NCI-H446 treated with DMSO at 0.1 percent for 48 hours (cell line): Measurements from ENCODE around the gene DRC3.
"Not testable (repeated sequence)": the region's sequence is repeated elsewhere in the genome, so short reads cannot be mapped to it uniquely, and the experiment has no call there.

Source experiments
- DNase-seq: peaks from one replicate; lab custom pipeline; 2025; lab: John Stamatoyannopoulos, UW

The DRC3 gene

GRCh38 chr17:17941015-17941414 lies 31.6 kb upstream of the DRC3 start:
- no peak for DNase-seq

GRCh38 chr17:17942846-17943245 lies 29.8 kb upstream of the DRC3 start:
- no peak for DNase-seq

GRCh38 chr17:17943281-17943984 lies 29.2 kb upstream of the DRC3 start:
- DNase-seq: no peak

- no peak for DNase-seq
Observed at GRCh38 chr17:17944242-17944641, 28.4 kb upstream of the DRC3 start.

- DNase-seq: no peak
Observed at GRCh38 chr17:17944743-17945142, 27.9 kb upstream of the DRC3 start.

GRCh38 chr17:17946093-17946492 lies 26.6 kb upstream of the DRC3 start:
- DNase-seq: no peak

- DNase-seq: no peak
Observed at GRCh38 chr17:17947309-17947708, 25.4 kb upstream of the DRC3 start.

- no peak for DNase-seq
Observed at GRCh38 chr17:17947966-17948365, 24.7 kb upstream of the DRC3 start.

GRCh38 chr17:17950347-17950746 lies 22.3 kb upstream of the DRC3 start:
- DNase-seq: no peak

GRCh38 chr17:17950806-17951205 lies 21.9 kb upstream of the DRC3 start:
- DNase-seq: no peak

- no peak for DNase-seq
Observed at GRCh38 chr17:17951524-17951923, 21.1 kb upstream of the DRC3 start.

- no peak for DNase-seq
Observed at GRCh38 chr17:17952691-17953090, 20.0 kb upstream of the DRC3 start.

GRCh38 chr17:17954079-17954478 lies 18.6 kb upstream of the DRC3 start:
- no peak for DNase-seq

GRCh38 chr17:17955790-17956341 lies 16.8 kb upstream of the DRC3 start:
- DNase-seq: not testable (repeated sequence)

- DNase-seq: no peak
Observed at GRCh38 chr17:17957584-17957916, 15.1 kb upstream of the DRC3 start.

- DNase-seq: no peak
Observed at GRCh38 chr17:17958982-17959381, 13.7 kb upstream of the DRC3 start.

- peak; percentile 2 for DNase-seq
Observed at GRCh38 chr17:17959520-17960361, 12.9 kb upstream of the DRC3 start.

- DNase-seq: no peak
Observed at GRCh38 chr17:17960500-17961030, 12.1 kb upstream of the DRC3 start.

- no peak for DNase-seq
Observed at GRCh38 chr17:17963066-17963465, 9.6 kb upstream of the DRC3 start.

- no peak for DNase-seq
Observed at GRCh38 chr17:17963694-17964436, 8.8 kb upstream of the DRC3 start.

GRCh38 chr17:17964710-17965109 lies 8.0 kb upstream of the DRC3 start:
- DNase-seq: no peak

- no peak for DNase-seq
Observed at GRCh38 chr17:17965152-17965721, 7.4 kb upstream of the DRC3 start.
